Liver (tissue), 3 donors: ENCODE measurements around the gene KIF1A.

Source experiments
- CTCF ChIP-seq: fragments of 150-350 bp; IDR thresholded peaks from 2 replicates; pipeline ENCODE4 v1.5.1; 2017; ENCODE audit warnings: improper control_type of control experiment, low read depth, low read length; ENCODE audit not compliant: missing input control
- EGR1 ChIP-seq, 2 donors: IDR thresholded peaks; 2 replicates each; pipeline ENCODE4 v1.6.1; 2016 to 2018; ENCODE audit warnings: antibody characterized with exemption in 2 of 2, low read depth in 2 of 2
- GABPA ChIP-seq, 2 donors: IDR thresholded peaks in 1 of 2; conservative IDR thresholded peaks in 1 of 2; 2 replicates each; pipeline ENCODE4 v1.6.1; 2016; ENCODE audit warnings: antibody characterized with exemption in 2 of 2, mild to moderate bottlenecking in 1 of 2, moderate library complexity in 1 of 2
- JUND ChIP-seq, 2 donors: IDR thresholded peaks; 2 replicates each; pipeline ENCODE4 v1.6.1; 2016; ENCODE audit warnings: antibody characterized with exemption in 2 of 2
- RAD21 ChIP-seq, 2 donors: IDR thresholded peaks; 2 replicates each; pipeline ENCODE4 v1.6.1; 2016; ENCODE audit warnings: antibody characterized with exemption in 2 of 2, mild to moderate bottlenecking in 2 of 2
- REST ChIP-seq: IDR thresholded peaks from 2 replicates; pipeline ENCODE4 v1.6.1; 2016; ENCODE audit warnings: antibody characterized with exemption, mild to moderate bottlenecking
- TAF1 ChIP-seq: conservative IDR thresholded peaks from 2 replicates; pipeline ENCODE4 v1.6.1; 2016; ENCODE audit warnings: antibody characterized with exemption, mild to moderate bottlenecking
- ZBTB33 ChIP-seq: IDR thresholded peaks from 2 replicates; pipeline ENCODE4 v1.6.1; 2016; ENCODE audit warnings: antibody characterized with exemption
- donor health status: healthy.
- donor health status: healthy.

- TF ChIP-seq EGR1 (IDR thresholded peaks at IDR 0.05; ENCODE audit: low read depth in 2 of 2), result no peak
- no peak for TF ChIP-seq CTCF
- no peak for TF ChIP-seq TAF1
- no peak for TF ChIP-seq RAD21 (IDR thresholded peaks at IDR 0.05)
- no peak for TF ChIP-seq REST
- TF ChIP-seq ZBTB33, result no peak
- TF ChIP-seq GABPA (IDR thresholded peaks at IDR 0.05 in 1 of 2, conservative IDR thresholded peaks at IDR 0.05 in 1 of 2), result no peak
- TF ChIP-seq JUND (IDR thresholded peaks at IDR 0.05), result no peak
Measured at GRCh38 chr2:240670950-240671349, 149.1 kb downstream of the KIF1A start.
